UCSD-AML1 (cell line): ENCODE results near the gene SET.
"Not testable (repeated sequence)": the region's sequence is repeated elsewhere in the genome, so short reads cannot be mapped to it uniquely, and the experiment has no call there.

ENCODE experiments used
- DNase-seq: peaks from one replicate; lab custom pipeline; 2025; ENCODE audit not compliant: unreplicated experiment; lab: John Stamatoyannopoulos, UW

SET gene, protein sequence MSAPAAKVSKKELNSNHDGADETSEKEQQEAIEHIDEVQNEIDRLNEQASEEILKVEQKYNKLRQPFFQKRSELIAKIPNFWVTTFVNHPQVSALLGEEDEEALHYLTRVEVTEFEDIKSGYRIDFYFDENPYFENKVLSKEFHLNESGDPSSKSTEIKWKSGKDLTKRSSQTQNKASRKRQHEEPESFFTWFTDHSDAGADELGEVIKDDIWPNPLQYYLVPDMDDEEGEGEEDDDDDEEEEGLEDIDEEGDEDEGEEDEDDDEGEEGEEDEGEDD

DNA sequence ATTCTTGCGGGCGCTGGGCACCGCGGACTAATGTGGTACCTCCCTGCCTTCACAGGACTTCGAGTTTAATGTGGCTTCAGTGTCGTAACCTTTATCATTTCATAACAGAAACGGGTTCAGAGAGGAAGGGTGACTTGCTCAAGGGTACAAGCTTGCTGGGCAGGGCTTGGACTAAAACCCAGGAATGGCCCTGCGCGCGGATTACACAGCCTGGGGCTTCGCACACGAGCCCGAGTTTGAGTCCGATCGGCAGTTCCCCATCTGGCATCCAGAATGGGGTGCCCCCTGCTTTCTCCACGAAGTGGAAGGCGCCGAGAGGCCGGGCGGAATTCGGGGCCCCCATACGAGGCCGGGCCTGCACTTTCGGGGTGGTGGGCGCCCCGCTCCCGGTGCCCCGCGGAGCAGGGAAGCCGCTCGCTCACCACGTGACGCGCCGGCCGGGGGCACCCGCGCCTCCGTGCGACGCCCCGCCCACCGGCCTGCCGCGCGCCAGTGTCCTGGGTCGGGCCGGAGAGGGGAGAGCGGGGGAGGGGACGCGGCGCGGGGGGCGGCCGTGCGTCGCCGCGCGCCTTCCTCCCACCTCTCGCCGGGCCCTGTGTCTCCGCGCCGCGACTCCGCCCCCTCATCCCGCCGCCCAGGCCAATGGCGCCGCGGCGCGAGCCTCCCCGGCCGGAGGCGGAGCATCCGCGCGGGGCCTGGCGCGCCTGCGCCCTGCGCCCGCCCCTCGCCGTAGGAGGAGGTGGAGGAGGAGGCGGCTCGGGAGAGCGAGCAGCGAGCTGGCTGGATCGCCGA, at the start of gene SET:
TSS of gene SET (plus strand) at position 722 of the 792 bp plus-strand sequence. CDS start 361 bp downstream, outside the sequence.
- peak; percentile 98 for DNase-seq

DNA sequence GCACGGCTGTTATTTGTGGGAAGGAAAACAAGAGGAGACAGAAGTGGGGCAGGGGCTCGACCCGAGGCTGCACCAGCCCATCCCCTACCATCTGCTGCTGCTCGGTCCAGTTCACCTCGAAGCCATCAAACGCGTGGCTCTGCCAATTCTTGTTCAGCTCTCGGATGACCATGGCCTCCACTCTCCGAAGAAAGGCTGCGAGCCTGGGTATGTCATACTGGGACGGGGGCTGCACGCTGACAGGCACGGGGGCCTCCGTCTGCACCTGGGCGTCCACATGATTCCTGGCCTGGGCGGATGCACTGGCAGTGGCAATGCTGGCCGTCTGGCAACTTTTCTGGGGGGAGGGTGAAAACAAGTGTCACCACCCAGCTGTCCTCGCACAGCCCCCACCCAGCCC, 48.4 kb upstream of the SET start:
- no peak for DNase-seq

DNA sequence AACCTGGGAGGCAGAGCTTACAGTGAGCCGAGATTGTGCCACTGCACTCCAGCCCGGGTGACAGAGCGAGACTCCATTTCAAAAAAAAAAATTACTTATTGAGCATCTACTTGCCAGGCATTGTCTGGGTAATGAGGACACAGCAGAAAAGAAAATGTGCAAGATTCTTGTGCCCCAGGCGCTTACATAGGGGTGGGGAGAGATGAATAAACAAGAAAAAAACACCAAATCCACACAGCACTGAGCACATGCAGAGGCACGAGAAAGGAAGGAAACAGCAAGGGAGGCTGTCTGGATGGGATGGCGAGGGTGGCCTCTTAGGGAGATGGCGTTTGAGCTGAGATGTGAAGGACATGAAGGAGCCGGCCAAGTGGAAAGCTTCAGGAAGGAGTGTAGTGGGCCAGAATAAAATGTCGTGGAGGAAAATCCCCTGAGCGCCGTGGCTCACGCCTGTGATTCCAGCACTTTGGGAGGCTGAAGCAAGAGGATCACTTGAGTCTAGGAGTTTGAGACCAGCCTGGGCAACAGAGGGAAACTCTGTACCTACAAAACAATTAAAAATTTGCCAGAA, 46.3 kb upstream of the SET start:
- no peak for DNase-seq

DNA sequence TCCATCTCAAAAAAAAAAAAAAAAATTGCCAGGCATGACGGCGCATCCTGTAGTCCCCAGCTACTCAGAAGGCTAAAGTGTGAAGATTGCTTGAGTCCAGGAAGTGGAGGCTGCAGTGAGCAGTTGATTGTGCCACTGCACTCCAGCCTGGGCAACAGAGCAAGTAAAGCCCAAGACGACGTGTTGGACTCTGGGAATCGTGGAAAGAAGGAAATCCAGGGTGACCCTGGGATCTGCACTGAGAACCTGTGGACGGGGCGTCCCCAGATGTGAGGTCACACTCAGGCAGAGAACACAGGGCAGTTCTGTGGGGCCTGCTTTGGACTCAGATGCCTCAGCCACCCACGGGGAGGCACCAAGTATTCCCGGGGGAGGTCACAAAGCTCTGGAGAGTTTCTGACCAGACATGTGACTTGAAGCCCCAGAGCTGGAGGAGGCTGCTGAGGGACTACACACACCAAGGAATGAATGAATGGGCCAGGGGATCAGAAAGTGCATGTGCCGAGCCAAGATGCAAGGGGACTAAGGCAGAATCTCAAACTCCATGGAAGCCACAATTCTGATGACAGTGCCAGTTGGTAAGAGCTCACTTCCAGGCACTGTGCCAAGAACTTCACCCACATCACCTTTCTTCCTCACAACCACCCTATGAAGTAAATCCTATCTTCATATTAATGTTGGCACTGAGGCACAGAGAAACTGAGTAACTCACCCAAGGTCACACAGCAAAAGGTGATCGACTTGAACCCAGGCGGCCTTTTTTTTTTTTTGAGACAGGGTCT, 45.3 kb upstream of the SET start:
- DNase-seq = peak; percentile 24

DNA sequence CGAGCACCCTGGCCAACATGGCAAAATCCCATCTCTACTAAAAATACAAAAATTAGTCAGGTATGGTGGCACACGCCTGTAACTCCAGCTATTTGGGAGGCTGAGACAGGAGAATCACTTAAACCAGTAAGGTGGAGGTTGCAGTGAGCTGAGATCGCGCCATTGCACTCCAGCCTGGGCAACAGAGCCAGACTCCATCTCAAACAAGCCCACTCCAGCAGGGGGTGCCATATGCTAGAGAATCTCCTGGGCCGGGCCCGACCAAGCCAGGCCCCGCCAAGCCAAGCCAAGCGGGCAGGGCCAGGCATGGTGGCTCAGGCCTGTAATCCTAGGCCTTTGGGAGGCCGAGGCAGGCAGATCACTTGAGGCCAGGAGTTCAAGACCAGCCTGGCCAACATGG, 40.8 kb upstream of the SET start:
- peak; percentile 66 for DNase-seq

DNA sequence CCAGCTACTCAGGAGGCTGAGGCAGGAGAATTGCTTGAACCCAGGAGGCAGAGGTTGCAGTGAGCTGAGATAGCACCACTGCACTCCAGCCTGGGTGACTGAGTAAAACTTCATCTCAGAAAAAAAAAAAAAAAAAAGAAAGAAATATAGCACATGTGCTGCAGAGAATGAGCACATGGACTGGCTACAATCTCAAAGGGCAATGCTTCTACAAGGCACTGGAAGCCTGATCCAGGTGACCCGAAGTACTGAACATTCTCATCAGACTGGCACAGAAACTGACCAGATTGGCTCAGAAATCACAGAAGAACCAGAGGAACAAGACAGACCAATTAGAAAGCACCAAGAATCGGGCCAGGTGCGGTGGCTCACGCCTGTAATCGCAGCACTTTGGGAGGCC, 37.2 kb upstream of the SET start:
- DNase-seq = no peak

DNA sequence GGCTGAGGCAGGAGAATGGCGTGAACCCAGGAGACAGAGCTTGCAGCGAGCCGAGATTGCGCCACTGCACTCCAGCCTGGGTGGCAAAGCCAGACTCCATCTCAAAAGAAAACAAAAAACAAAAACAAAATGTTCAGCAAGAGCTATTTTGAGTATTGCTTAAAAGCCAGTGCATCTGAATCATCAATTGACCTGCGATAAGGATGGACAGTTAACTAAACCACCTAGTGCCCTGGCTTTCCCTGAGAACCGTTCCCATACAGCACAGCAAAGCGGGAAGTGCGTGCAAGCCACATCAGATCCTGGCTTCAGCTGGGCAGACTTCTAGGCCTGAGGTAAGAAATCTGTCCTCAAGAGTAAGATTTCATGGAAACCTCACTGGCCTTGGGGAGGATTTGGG, 35.1 kb upstream of the SET start:
- no peak for DNase-seq

DNA sequence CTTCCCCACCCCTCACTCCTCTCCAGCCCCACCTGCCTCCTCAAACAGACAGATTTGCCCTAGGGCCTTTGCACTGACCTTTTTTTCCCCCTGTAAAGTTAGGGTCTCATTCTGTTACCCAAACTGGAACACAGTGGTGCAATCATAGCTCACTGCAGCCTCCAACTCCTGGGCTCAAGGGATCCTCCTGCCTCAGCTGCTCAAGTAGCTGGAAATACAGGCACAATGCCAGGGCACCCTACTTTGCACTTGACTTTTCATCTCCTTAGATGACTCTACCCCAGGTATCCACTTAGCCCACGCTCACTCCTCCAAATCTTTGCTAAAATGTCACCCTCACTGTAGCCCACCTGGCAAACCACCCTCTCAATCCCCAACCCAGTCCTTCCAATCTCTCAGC, 34.5 kb upstream of the SET start:
- DNase-seq = no peak

DNA sequence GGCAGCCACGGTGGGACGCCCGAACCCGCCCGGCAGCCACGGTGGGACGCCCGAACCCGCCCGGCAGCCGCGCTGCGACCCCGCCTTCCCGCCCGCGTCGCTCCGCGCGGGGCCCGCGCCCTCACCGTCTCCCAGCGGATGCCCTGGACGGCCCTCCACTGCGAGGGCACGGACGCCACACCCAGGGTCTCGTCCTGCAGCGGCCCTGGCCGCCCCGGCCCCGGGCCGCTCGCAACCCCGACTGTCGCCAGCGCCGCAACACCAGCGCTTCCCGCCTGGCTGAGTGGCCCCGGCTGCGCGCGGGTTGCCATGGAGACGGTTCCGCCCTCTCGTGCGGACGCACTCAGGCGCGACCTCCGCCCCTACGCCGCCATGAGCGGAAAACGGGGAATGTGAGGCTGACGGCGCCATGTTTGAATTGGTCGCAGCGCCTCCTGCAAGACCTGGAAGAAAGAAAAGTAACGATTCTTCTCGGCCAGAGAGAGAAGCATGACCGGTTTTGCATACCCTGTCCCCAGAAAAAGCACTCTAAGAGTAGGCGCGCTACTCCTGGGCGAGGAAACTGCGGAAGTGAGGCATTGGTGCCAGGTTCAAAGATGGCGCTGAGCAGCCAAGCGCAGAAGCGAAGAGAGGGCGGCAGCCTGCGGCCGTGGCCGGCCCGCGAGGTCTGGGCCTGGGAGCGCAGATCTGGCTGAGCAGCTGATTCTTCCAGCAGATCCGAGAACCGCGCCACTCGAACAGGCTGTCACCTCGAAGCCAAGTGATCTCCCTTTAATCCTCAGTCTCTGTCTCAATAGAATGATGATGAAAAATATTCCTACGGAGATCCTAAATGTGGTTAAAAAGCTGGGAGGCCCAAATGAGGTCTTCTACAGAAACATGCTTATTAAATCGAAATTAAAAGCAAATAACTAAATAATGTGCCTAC, 32.3 kb upstream of the SET start, which contains the start of gene DYNC2I2:
TSS of gene DYNC2I2 (minus strand) at position 432 of the 928 bp plus-strand sequence. CDS start at position 311, 121 bp downstream.
- peak; percentile 95 for DNase-seq

DNA sequence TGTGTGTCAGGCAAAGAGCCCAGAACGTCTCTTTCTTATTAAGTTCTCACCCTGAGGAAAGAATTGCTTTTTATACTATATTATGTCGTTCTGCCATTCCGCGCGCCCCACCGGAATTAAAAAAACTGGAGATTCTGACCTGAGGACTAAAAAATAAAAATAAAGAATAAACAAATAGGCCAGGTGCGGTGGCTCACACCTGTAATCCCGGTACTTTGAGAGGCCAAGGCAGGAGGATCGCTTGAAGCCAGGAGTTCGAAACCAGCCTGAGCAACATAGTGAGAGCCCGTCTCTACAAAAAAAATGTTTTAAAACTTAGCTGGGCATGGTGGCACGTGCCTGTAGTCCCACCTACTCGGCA, 31.7 kb upstream of the SET start:
- no peak for DNase-seq

DNA sequence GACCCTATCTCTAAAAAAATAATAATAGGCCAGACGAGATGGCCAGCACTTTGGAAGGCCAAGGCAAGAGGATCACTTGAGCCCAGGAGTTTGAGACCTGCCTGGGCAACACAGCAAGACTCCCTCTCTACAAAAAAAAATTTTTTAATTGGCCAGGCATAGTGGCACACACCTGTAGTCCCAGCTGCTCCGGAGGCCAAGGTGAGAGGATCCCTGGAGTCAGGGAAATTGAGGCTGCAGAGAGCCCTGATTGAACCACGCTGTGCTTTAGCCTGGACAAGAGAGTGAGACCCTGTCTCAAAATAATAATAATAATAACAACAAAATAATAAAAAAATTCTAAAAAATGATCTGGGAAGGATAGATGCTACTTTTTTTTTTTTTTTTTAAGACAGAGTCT, 31.2 kb upstream of the SET start:
- no peak for DNase-seq

DNA sequence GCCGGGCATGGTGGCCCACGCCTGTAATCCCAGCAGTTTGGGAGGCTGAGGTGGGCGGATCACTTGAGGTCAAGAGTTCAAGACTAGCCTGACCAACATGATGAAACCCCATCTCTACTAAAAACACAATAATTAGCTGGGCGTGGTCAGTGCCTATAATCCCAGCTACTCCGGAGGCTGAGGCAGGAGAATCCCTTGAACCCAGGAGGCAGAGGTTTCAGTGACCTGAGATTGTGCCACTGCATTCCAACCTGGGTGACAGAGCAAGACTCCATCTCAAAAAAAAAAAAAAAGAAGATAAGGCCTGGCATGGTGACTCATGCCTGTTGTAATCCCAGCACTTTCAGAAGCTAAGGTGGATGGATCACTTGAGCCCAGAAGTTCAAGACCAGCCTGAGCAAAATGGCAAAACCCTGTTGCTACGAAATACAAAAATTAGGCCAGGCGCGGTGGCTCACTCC, 22.5 kb upstream of the SET start:
- not testable (repeated sequence) for DNase-seq

DNA sequence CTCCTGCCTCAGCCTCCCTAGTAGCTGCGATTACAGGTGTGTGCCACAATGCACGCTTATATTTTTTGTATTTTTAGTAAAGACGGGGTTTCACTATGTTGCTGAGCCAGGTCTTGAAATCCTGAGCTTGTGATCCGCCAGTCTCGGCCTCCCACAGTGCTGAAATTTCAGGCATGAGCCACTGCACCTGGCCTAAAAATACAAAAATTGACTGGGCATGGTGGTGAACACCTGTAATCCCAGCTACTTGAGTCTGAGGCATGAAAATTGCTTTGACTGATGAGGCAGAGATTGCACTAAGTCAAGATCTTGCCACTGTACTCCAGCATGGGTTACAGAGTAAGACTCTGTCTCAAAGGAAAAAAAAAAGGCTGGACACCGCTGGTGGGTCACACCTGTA, 19.2 kb upstream of the SET start:
- no peak for DNase-seq

DNA sequence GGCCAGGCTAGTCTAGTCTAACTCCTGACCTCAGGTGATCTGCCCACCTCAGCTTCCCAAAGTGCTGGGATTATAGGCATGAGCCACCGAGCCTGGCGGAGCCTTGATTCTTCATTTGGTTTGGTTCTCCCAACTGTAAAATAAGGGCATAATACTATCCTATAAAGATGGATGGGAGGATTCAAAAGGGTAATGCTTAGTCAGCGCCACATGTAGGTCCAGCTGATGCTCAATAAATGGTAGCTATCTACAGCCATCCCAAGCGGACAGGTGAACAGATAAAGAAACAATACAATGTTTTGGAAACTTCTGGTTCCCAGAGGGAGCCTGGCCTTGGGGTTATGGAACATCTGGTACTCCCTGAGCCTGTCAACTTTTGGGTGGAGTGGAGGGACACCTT, 13.6 kb upstream of the SET start:
- DNase-seq = no peak

DNA sequence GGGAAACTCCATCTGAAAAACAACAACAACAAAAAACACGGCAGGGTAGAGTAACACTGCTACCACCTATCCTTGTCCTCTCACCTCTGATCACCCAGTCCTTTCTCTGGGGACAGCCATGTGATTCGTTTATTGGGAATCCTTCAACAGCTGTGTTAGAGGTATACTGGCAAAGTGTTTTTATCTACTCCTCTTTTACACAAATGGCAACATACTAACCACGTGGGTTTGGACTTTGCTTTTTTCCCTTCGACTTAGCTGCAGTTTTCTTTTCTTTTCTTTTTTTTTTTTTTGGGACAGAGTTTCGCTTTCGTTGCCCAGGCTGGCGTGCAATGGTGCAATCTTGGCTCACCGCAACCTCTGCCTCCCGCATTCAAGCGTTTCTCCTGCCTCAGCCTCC, 11.2 kb upstream of the SET start:
- DNase-seq = no peak

DNA sequence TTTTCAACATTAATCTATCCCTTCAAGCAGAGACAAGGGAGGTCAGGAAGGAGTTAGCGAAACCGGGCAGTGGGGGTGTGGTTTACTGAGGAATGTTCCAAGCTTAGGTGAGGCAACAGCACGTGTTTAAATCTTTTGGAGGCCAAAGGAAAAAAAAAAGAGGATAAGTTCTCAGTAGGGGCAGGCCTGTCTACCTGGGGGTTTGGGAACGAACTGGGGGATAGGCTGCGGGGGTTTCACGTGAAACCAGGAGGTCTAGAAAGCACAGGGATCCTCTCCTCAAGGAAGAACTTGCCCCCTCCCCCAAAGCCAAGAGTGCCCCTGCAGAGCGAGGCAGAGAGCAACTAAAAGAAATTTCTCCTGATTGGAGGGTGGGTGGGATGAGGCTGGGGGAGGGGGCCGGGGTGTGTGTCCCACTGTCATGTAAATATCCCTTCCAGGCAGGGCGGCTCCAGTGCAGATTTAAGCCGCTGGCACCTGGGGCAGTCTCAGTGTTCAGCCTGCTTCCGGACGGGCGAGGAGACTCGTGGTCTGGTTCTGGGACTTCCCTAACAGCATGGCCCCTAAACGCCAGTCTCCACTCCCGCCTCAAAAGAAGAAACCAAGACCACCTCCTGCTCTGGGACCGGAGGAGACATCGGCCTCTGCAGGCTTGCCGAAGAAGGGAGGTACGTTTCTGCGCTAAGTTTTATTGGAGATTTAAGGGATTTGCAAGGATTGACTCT, 5.5 kb upstream of the SET start:
- peak; percentile 52 for DNase-seq

DNA sequence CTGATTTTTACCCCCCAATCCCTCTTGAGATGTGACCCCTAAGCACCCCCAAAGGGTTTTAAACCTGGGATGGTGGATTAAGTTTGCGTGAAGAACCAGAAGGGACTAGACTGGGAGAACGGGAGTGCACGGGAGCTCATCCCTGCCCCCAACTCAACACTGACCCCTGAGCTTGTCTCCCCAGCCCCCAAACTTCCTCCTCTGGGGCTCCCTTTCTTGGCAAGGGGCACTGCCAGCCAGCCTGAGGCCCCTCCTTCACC, 5.0 kb upstream of the SET start:
- DNase-seq = no peak

DNA sequence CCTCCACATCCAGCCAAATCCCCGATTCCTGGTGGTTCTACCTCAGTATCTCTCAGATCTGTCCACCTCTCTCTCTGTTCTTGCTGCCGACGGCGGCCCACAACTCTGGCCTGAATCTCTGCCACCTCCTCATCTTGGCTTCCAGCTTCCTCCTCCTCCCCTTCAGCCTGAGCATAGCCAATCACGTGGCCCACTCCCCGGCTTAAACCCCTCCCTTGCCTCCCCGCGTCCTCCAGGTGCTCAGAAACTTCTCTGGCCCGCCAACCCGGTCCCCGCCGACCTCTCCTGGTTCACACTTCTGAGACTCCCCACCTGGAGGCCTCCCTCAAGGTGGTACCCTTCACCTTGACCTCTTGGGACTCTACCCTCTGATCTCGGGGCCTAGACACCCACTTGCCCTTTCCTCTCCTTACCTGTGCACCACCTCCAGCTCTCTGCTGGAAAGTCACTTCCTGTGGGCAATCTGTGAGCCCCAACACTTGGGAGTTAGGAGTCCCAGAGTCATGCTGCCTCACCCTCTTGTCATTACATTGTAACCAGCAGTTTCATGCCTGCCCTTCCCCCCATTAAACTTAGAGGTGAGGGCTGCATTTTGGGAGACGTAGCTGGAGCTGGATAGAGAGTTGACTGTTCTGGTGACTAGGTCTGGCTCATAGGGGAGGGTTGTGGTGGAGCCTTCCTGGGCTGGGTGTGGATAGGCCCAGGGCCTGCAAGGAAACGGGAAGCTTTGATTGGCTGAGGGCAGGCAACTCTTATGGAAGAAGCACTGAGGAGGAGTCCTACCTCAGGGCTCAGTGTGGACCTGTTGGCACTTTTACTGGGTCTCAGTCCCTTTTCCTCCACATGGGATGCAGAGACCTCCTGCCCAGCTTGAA, 4.5 kb upstream of the SET start:
- peak; percentile 68 for DNase-seq
